ENCODE measurements around the gene PUDP.
"Not testable (repeated sequence)": the region's sequence is repeated elsewhere in the genome, so short reads cannot be mapped to it uniquely, and the experiment has no call there.

Gene PUDP

DNA sequence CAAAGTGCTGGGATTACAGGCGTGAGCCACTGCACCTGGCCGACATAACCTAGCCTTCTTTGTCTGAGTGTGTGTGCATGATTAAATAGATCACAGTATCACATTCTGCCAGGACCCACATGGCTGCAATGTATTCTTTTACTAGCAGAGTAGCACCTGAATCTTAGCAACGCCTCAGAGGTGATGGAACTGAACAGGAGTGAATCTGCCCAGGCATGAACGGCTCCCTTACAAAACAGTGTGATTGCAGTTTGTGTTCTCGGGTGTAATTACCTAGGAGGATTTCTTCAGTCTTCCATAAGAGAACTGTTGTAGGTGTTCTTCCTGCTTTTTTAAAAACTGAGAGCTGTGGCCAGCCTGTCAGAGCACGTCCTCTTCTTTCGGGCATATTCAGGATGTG lies 123.1 kb downstream of the PUDP start:
- ATAC-seq (replicated peaks; ENCODE audit: extremely low read depth, poor library complexity, severe bottlenecking) (no peak), DNase-seq (ENCODE audit: low spot score in 2 of 2) (no peak)
- Mint-ChIP-seq H3K27me3 (no peaks in the 10 kb centered on the region), H3K4me3 (no peak overlapping the region), H3K4me1 (no peaks in the 10 kb centered on the region), H3K9me3 (no peaks in the 10 kb centered on the region), H3K27ac (ENCODE audit: low read depth) (no peak overlapping the region), H3K36me3 (ENCODE audit: insufficient read depth) (no peaks in the 10 kb centered on the region)

DNA sequence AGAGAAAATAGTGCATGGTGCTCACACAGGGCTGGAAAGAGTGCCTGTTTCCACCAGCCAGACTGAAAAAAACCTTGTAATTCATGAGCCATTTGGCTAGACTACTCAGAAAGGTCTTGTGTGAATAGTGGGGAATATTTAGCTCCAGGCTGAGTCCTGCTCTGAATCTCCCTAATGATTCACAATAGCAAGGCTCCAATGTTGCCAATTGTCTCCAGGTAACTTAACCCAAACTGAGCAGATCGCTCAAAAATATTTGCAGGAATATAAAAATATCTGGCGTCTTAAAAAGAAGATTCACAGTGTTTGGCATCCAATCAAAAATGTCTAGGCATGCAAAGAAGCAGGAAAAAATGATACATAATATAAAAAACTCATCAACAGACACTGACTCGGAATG lies 125.0 kb downstream of the PUDP start:
- not testable (repeated sequence) for DNase-seq (ENCODE audit: low spot score in 2 of 2)

DNA sequence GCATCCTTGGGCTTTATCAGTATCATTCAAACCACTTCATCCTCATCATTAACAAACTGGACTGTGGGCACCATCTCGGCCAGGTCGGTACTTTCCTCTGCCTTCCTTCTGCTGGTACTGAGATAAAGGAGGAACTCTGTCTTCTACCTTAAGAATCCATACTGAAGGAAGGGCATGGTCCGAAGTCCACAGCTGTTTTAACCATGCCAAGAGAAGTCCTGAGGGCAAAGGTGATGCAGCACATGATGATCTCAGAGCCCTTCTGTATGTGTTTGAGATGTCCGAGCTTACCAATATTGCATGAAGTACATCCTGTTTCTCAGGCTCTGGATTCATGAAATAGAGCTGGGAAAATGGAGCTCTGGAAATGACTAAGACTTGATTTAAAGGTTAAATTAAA lies 126.0 kb downstream of the PUDP start:
- DNase-seq (ENCODE audit: low spot score in 2 of 2) (no peak), ATAC-seq (replicated peaks; ENCODE audit: extremely low read depth, poor library complexity, severe bottlenecking) (no peak)
- H3K27ac Mint-ChIP-seq (ENCODE audit: low read depth): no peak overlapping the region
- H3K27me3 Mint-ChIP-seq: no peaks in the 10 kb centered on the region
- no peaks in the 10 kb centered on the region for H3K9me3 Mint-ChIP-seq
- H3K4me1 Mint-ChIP-seq: no peaks in the 10 kb centered on the region
- no peaks in the 10 kb centered on the region for H3K36me3 Mint-ChIP-seq (ENCODE audit: insufficient read depth)
- no peak overlapping the region for H3K4me3 Mint-ChIP-seq

More for the DNA sequence above, 125.0 kb downstream of the PUDP start:
- not testable (repeated sequence) for H3K36me3 Mint-ChIP-seq (ENCODE audit: insufficient read depth); H3K27ac Mint-ChIP-seq (ENCODE audit: low read depth); H3K9me3 Mint-ChIP-seq; H3K4me3 Mint-ChIP-seq; H3K27me3 Mint-ChIP-seq; H3K4me1 Mint-ChIP-seq; ATAC-seq (replicated peaks; ENCODE audit: extremely low read depth, poor library complexity, severe bottlenecking)

DNA sequence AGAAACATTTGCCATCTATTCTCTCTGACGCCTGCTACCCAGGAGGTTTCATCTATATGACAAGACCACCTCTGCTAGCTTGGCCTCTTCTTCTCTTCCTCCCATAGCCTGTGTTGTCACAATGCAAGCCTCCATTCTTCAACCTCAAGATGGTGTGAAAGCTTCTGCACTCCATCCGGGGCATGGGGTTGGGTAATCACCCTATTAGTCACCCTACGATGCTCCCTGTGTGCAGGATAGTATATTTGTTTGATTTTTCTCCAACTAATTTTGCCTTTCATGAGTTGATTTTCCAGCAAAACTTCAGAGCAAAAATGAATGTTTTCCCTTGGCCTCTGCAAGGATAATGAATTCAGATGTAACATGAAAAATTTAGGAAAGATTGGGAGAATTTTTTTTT lies 128.4 kb downstream of the PUDP start:
- no peaks in the 10 kb centered on the region for H3K36me3 Mint-ChIP-seq (ENCODE audit: insufficient read depth)
- no peaks in the 10 kb centered on the region for H3K4me1 Mint-ChIP-seq

DNA sequence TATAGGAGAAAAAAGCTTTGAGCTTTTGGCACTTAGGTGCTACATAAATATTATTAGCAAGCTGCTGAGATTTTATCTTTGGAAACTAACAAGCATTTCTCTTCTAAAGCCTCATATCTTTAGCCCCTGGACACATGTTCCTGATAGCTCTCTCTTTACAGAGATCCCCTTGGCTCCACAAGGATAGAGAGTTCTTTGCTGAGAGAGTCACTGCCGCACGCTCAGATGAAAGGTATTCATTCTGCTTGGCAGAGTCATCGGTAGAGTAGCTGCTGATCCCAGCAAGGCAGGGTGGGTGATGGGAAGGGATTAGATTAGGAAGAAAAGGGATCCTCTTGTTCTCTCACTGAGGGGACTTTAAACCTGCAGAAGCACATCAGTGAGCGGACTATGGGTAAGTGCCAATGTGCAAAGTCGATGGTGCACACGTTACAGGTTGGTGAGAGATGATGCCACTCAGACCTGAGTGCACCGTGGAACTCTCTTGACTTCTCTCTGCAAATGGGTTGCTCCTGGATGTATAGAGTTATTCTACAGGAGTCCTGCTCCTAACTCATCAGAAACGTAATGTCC lies 135.6 kb downstream of the PUDP start:
- H3K4me3 Mint-ChIP-seq; ATAC-seq (replicated peaks; ENCODE audit: extremely low read depth, poor library complexity, severe bottlenecking); H3K4me1 Mint-ChIP-seq; H3K9me3 Mint-ChIP-seq; H3K27me3 Mint-ChIP-seq; H3K36me3 Mint-ChIP-seq (ENCODE audit: insufficient read depth); H3K27ac Mint-ChIP-seq (ENCODE audit: low read depth); DNase-seq (ENCODE audit: low spot score in 2 of 2): not testable (repeated sequence)

More for the DNA sequence above, 128.4 kb downstream of the PUDP start:
- no peak for ATAC-seq (replicated peaks; ENCODE audit: extremely low read depth, poor library complexity, severe bottlenecking)
- Mint-ChIP-seq H3K27ac (ENCODE audit: low read depth) (no peak overlapping the region), H3K4me3 (no peak overlapping the region), H3K27me3 (no peaks in the 10 kb centered on the region), H3K9me3 (no peaks in the 10 kb centered on the region)
- DNase-seq (ENCODE audit: low spot score in 2 of 2): no peak

DNA sequence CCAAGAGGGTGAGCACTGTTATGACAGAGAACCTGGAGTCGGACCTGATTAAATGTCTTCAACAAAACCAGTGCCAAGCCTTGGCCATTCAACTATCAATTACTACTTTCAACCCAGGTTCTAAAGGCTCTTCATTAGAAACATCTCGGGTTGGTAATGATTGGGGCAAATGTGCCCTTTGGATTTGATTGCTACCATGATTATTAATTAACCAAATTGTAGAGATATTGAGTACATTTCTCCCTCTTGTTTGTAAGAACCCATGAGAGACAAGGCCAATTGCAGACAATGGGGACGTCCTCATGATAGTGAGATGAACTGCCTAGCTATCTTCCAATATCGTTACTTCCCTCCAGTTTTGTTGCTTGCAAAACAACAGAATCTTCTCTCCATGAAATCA lies 137.1 kb downstream of the PUDP start:
- not testable (repeated sequence) for DNase-seq (ENCODE audit: low spot score in 2 of 2); H3K27me3 Mint-ChIP-seq; H3K36me3 Mint-ChIP-seq (ENCODE audit: insufficient read depth); H3K4me3 Mint-ChIP-seq; H3K4me1 Mint-ChIP-seq; H3K9me3 Mint-ChIP-seq; ATAC-seq (replicated peaks; ENCODE audit: extremely low read depth, poor library complexity, severe bottlenecking); H3K27ac Mint-ChIP-seq (ENCODE audit: low read depth)

DNA sequence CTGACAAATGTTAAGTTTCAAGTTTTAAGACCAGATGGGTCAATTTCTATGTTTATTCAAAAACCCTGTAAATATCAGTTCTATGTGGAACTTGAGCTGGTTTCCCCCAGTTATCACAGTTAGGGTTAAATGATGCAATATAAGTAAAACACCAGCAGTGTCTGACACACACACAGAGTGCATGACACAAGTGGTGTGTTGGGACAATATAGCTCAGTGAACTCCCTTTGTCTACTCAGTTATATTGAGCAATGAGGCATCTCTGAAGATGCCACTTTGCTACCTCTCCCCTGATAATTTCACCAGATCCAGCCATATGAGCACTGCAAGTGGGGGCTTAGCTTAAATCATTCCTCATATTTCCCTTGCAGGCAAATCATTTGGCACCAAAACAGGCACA lies 140.6 kb downstream of the PUDP start:
- not testable (repeated sequence) for H3K27ac Mint-ChIP-seq (ENCODE audit: low read depth); H3K4me1 Mint-ChIP-seq; H3K36me3 Mint-ChIP-seq (ENCODE audit: insufficient read depth); H3K9me3 Mint-ChIP-seq; ATAC-seq (replicated peaks; ENCODE audit: extremely low read depth, poor library complexity, severe bottlenecking); H3K4me3 Mint-ChIP-seq; DNase-seq (ENCODE audit: low spot score in 2 of 2); H3K27me3 Mint-ChIP-seq

Data from central memory CD8-positive, alpha-beta T cell (primary cell).